Naive thymus-derived CD8-positive, alpha-beta T cell (primary cell): ENCODE measurements around the gene DEXI. TPM values are rescaled to one million over a fixed set of nuclear protein-coding genes. Genes with fewer than 3 reads are reported as not detected.

Experiments used
- polyA plus RNA-seq, 3 donors: library from polyadenylated mRNA; unstranded; fragments of 300-500 nt; fragmentation: Illumina TruSeq; gene quantifications; one replicate each; pipeline ENCODE4 v1.2.3, GENCODE V29; 2021
- total RNA-seq, 8 experiments: library from RNA in 2 of 8; stranded (reverse) in 2 of 8; gene quantifications; one replicate each; pipeline ENCODE4 v1.2.3 and lab custom pipeline; 2021 to 2026

The DEXI gene
- total and polyA plus RNA-seq, 5 experiments from 2014 or later: 30.5 to 60.4 (median 50.8) TPM

Other genes with a start within 250 kb of the DEXI start
- gene TEKT5, start 247.5 kb downstream of the DEXI start, total RNA-seq: under 1 TPM in 1 of 2 experiments, not detected in 1; 0.68 TPM
- not detected for gene TEKT5, start 247.5 kb downstream of the DEXI start, polyA plus RNA-seq
- 10 to 100 TPM; 27.3 to 29.7 TPM for gene NUBP1, start 198.6 kb downstream of the DEXI start, total RNA-seq
- gene NUBP1, start 198.6 kb downstream of the DEXI start, polyA plus RNA-seq: 10 to 100 TPM; 22.7 to 34.5 (median 30.0) TPM
- not detected for gene TVP23A, start 123.7 kb downstream of the DEXI start, total RNA-seq
- gene TVP23A, start 123.7 kb downstream of the DEXI start, polyA plus RNA-seq: under 1 TPM in 1 of 3 donors, not detected in 2; 0.06 TPM
- gene CIITA, start 65.3 kb downstream of the DEXI start, total RNA-seq: 10 to 100 TPM; 18.2 to 18.8 TPM
- gene CIITA, start 65.3 kb downstream of the DEXI start, polyA plus RNA-seq: under 1 TPM; 0.07 to 0.80 (median 0.30) TPM
- gene CLEC16A, start 2.1 kb upstream of the DEXI start, total RNA-seq: 10 to 100 TPM; 24.8 to 28.8 TPM
- 10 to 100 TPM in 2 of 3 donors, 1 to 10 TPM in 1; 8.5 to 19.4 (median 18.4) TPM for gene CLEC16A, start 2.1 kb upstream of the DEXI start, polyA plus RNA-seq